Measurements from ENCODE around the gene DOK1.

DNA sequence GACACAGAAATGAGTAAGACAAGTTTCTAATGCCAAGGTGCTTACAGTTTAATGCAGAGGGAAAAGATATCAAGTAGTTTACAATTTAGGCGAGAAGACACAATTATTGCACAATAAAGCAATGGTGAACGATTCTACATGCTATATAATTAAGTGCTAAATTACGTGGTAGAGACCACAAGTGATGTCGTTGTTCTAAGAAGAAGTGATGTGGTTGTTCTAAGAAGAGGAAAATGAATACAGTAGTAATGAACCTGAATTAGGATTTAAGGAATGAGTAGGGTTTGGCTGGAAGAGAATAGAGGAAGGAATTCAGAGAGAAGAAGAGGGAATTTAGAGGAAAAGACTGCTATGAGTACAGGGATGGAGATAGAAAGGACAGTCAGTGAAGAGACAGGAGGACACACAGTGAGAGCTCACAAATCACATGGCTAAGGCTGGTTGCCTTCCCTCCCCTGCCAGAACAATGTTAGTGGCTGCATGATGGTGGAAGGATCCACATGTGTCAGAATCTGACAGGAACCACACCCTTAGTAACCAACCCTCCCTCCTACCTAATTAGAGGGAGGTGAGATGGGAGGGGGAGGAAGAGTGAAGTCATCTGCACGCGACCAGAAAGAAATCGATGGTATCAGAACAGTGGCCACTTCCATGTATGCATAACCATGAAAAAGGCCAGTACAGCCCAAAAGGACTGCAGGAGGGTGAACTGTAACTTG is 48.9 kb downstream of the DOK1 start:
- TF ChIP-seq, protein P1, sequence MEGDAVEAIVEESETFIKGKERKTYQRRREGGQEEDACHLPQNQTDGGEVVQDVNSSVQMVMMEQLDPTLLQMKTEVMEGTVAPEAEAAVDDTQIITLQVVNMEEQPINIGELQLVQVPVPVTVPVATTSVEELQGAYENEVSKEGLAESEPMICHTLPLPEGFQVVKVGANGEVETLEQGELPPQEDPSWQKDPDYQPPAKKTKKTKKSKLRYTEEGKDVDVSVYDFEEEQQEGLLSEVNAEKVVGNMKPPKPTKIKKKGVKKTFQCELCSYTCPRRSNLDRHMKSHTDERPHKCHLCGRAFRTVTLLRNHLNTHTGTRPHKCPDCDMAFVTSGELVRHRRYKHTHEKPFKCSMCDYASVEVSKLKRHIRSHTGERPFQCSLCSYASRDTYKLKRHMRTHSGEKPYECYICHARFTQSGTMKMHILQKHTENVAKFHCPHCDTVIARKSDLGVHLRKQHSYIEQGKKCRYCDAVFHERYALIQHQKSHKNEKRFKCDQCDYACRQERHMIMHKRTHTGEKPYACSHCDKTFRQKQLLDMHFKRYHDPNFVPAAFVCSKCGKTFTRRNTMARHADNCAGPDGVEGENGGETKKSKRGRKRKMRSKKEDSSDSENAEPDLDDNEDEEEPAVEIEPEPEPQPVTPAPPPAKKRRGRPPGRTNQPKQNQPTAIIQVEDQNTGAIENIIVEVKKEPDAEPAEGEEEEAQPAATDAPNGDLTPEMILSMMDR (IDR thresholded peaks at IDR 0.05) = no peak
- TF ChIP-seq POLR2A (IDR thresholded peaks at IDR 0.05) = no peak
